Activated naive CD4-positive, alpha-beta T cell treated with anti-CD3 and anti-CD28 coated beads, Interleukin-2, amount 50 U/mL, for 24 hours (primary cell): ENCODE data around the gene SDR39U1.
"Not testable (repeated sequence)": the region's sequence is repeated elsewhere in the genome, so short reads cannot be mapped to it uniquely, and the experiment has no call there.

ENCODE experiments used
- H3K27ac Mint-ChIP-seq: one replicate; pipeline ENCODE4 v1.8.0; 2021; ENCODE audit warnings: mild to moderate bottlenecking, mixed read lengths
- H3K27me3 Mint-ChIP-seq: one replicate; pipeline ENCODE4 v1.8.0; 2021; ENCODE audit warnings: mixed read lengths
- H3K36me3 Mint-ChIP-seq: one replicate; pipeline ENCODE4 v1.8.0; 2021; ENCODE audit warnings: mixed read lengths
- H3K4me1 Mint-ChIP-seq: one replicate; pipeline ENCODE4 v1.8.0; 2021; ENCODE audit warnings: mixed read lengths
- H3K4me3 Mint-ChIP-seq: one replicate; pipeline ENCODE4 v1.8.0; 2021; ENCODE audit warnings: mild to moderate bottlenecking, mixed read lengths
- H3K9me3 Mint-ChIP-seq: one replicate; pipeline ENCODE4 v1.8.0; 2021; ENCODE audit warnings: mixed read lengths

Gene SDR39U1

GRCh38 chr14:24442240-24443052 is at the start of gene SDR39U1:
Gene SDR39U1, minus strand, starts transcription at chr14:24442776. Its CDS starts 7 bp downstream, at chr14:24442769.
- peak within 1 kb of the TSS; percentile 98 for H3K4me3 Mint-ChIP-seq
- peak within 1 kb of the TSS; percentile 96 for H3K27ac Mint-ChIP-seq
- peaks cover 46% of the 10 kb centered on the region for H3K4me1 Mint-ChIP-seq
- H3K27me3 Mint-ChIP-seq: no peaks in the 10 kb centered on the region
- no peaks in the 10 kb centered on the region for H3K9me3 Mint-ChIP-seq
- H3K36me3 Mint-ChIP-seq: peaks cover 16% of the 10 kb centered on the region

GRCh38 chr14:24491586-24492408 is 49.2 kb upstream of the SDR39U1 start:
- H3K27me3 Mint-ChIP-seq, H3K27ac Mint-ChIP-seq, H3K4me1 Mint-ChIP-seq, H3K4me3 Mint-ChIP-seq, H3K9me3 Mint-ChIP-seq, H3K36me3 Mint-ChIP-seq: not testable (repeated sequence)

- peak overlapping the region; percentile 23 for H3K4me3 Mint-ChIP-seq
- H3K27me3 Mint-ChIP-seq: no peaks in the 10 kb centered on the region
- H3K27ac Mint-ChIP-seq: peak overlapping the region; percentile 30
- H3K36me3 Mint-ChIP-seq: no peaks in the 10 kb centered on the region
- peaks cover 27% of the 10 kb centered on the region for H3K4me1 Mint-ChIP-seq
- H3K9me3 Mint-ChIP-seq: no peaks in the 10 kb centered on the region
Observed at GRCh38 chr14:24483604-24484252, 41.2 kb upstream of the SDR39U1 start.

- not testable (repeated sequence) for H3K4me3 Mint-ChIP-seq, H3K36me3 Mint-ChIP-seq, H3K27me3 Mint-ChIP-seq, H3K9me3 Mint-ChIP-seq, H3K27ac Mint-ChIP-seq
- peaks cover 27% of the 10 kb centered on the region for H3K4me1 Mint-ChIP-seq
Observed at GRCh38 chr14:24482699-24483303, 40.2 kb upstream of the SDR39U1 start.

GRCh38 chr14:24481622-24482324 is 39.2 kb upstream of the SDR39U1 start:
- H3K4me3 Mint-ChIP-seq: peak overlapping the region; percentile 68
- H3K27me3 Mint-ChIP-seq: no peaks in the 10 kb centered on the region
- H3K36me3 Mint-ChIP-seq: no peaks in the 10 kb centered on the region
- peaks cover 27% of the 10 kb centered on the region for H3K4me1 Mint-ChIP-seq
- peak overlapping the region; percentile 59 for H3K27ac Mint-ChIP-seq
- no peaks in the 10 kb centered on the region for H3K9me3 Mint-ChIP-seq

GRCh38 chr14:24479999-24480398 is 37.4 kb upstream of the SDR39U1 start:
- not testable (repeated sequence) for H3K4me3 Mint-ChIP-seq, H3K27me3 Mint-ChIP-seq, H3K27ac Mint-ChIP-seq, H3K36me3 Mint-ChIP-seq, H3K9me3 Mint-ChIP-seq
- H3K4me1 Mint-ChIP-seq: peaks cover 27% of the 10 kb centered on the region

GRCh38 chr14:24475261-24475660 is 32.7 kb upstream of the SDR39U1 start:
- Mint-ChIP-seq H3K4me3 (no peak overlapping the region), H3K27ac (no peak overlapping the region), H3K4me1 (no peaks in the 10 kb centered on the region)

GRCh38 chr14:24473211-24473610 is 30.6 kb upstream of the SDR39U1 start:
- H3K27me3 Mint-ChIP-seq: no peaks in the 10 kb centered on the region
- H3K4me3 Mint-ChIP-seq: no peak overlapping the region
- H3K36me3 Mint-ChIP-seq: peaks cover 2% of the 10 kb centered on the region
- H3K4me1 Mint-ChIP-seq: no peaks in the 10 kb centered on the region
- no peaks in the 10 kb centered on the region for H3K9me3 Mint-ChIP-seq
- H3K27ac Mint-ChIP-seq: no peak overlapping the region

More at GRCh38 chr14:24475261-24475660, 32.7 kb upstream of the SDR39U1 start:
- no peaks in the 10 kb centered on the region for H3K27me3 Mint-ChIP-seq
- no peaks in the 10 kb centered on the region for H3K9me3 Mint-ChIP-seq
- H3K36me3 Mint-ChIP-seq: peaks cover 2% of the 10 kb centered on the region

GRCh38 chr14:24470450-24470849 is 27.9 kb upstream of the SDR39U1 start:
- H3K4me3 Mint-ChIP-seq, H3K9me3 Mint-ChIP-seq, H3K36me3 Mint-ChIP-seq, H3K27ac Mint-ChIP-seq, H3K27me3 Mint-ChIP-seq: not testable (repeated sequence)
- peaks cover 24% of the 10 kb centered on the region for H3K4me1 Mint-ChIP-seq

- H3K4me1 Mint-ChIP-seq: peaks cover 50% of the 10 kb centered on the region
- no peak overlapping the region for H3K4me3 Mint-ChIP-seq
- H3K27ac Mint-ChIP-seq: no peak overlapping the region
- H3K9me3 Mint-ChIP-seq: no peaks in the 10 kb centered on the region
- H3K27me3 Mint-ChIP-seq: no peaks in the 10 kb centered on the region
- H3K36me3 Mint-ChIP-seq: peaks cover 4% of the 10 kb centered on the region
Observed at GRCh38 chr14:24465805-24466204, 23.2 kb upstream of the SDR39U1 start.

- Mint-ChIP-seq H3K27ac (peak overlapping the region; percentile 81), H3K4me3 (peak overlapping the region; percentile 47), H3K27me3 (no peaks in the 10 kb centered on the region), H3K9me3 (no peaks in the 10 kb centered on the region), H3K4me1 (peaks cover 50% of the 10 kb centered on the region), H3K36me3 (peaks cover 4% of the 10 kb centered on the region)
Observed at GRCh38 chr14:24465368-24465767, 22.8 kb upstream of the SDR39U1 start.

GRCh38 chr14:24463884-24464785 is 21.6 kb upstream of the SDR39U1 start:
- H3K36me3 Mint-ChIP-seq: peaks cover 4% of the 10 kb centered on the region
- peak overlapping the region; percentile 75 for H3K4me3 Mint-ChIP-seq
- H3K27ac Mint-ChIP-seq: peak overlapping the region; percentile 94
- H3K27me3 Mint-ChIP-seq: no peaks in the 10 kb centered on the region
- no peaks in the 10 kb centered on the region for H3K9me3 Mint-ChIP-seq
- peaks cover 50% of the 10 kb centered on the region for H3K4me1 Mint-ChIP-seq

GRCh38 chr14:24463017-24463883 is 20.7 kb upstream of the SDR39U1 start:
- Mint-ChIP-seq H3K9me3 (no peaks in the 10 kb centered on the region), H3K36me3 (peaks cover 4% of the 10 kb centered on the region), H3K4me3 (no peak overlapping the region), H3K27ac (peak overlapping the region; percentile 94), H3K4me1 (peaks cover 50% of the 10 kb centered on the region), H3K27me3 (no peaks in the 10 kb centered on the region)
